ENCODE measurements around the gene PRIM2.
"Not testable (repeated sequence)": the region's sequence is repeated elsewhere in the genome, so short reads cannot be mapped to it uniquely, and the experiment has no call there.

Gene PRIM2

DNA sequence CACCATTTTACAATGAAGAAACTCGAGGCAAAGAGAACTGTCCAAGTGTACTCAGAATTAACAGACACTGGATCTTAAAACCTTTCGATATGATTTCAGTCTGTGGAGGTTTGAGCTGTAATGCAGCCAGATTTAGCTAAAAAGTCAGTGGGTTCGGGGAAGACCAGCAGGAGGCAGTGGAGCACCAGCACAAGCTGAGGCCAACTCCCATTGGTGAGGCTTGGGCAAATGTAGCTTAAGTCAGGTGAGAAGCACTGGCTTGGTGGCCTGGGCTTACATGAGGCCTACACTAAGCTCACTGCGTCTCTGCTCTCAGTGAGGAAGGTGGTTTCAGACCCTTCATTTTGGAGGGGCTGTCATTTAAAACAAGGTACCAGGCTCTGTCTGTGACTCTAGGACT is 234.5 kb downstream of the PRIM2 start:
- not testable (repeated sequence) for H3K9ac ChIP-seq; H3K36me3 ChIP-seq (ENCODE audit: control insufficient read depth, insufficient read depth, low read length); H3K4me1 ChIP-seq; H3K9me3 ChIP-seq (ENCODE audit: control insufficient read depth, low read length); H2AFZ ChIP-seq; H3K4me2 ChIP-seq (ENCODE audit: low read length); H3K4me3 ChIP-seq (ENCODE audit: low read depth, low read length); H3K79me2 ChIP-seq; H3K27ac ChIP-seq; H3K27me3 ChIP-seq (ENCODE audit: control insufficient read depth, insufficient read depth, low read length)

DNA sequence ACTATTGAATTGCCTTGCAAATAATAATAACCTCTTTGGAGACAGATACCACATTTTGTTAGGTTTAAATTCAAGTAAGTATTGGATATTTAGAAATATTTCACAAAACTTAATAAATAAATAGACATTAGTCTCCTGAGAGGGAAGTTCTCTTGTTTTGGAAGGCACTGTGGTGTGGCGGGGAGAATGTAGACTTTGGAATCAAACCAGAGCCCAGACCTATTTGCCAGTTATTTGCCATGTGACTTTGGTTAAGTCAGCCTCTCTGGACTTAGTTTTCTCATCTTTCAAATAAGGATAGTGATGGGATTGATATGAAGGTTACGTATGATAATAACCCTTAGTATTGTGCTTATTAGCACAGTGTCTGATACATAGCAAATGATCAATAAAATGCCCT is 240.4 kb downstream of the PRIM2 start:
- H3K4me3 ChIP-seq (ENCODE audit: low read depth, low read length); H3K27me3 ChIP-seq (ENCODE audit: control insufficient read depth, insufficient read depth, low read length); H3K36me3 ChIP-seq (ENCODE audit: control insufficient read depth, insufficient read depth, low read length); H3K27ac ChIP-seq; H2AFZ ChIP-seq; H3K9ac ChIP-seq; H3K9me3 ChIP-seq (ENCODE audit: control insufficient read depth, low read length); H3K4me2 ChIP-seq (ENCODE audit: low read length); H3K79me2 ChIP-seq; H3K4me1 ChIP-seq: not testable (repeated sequence)

DNA sequence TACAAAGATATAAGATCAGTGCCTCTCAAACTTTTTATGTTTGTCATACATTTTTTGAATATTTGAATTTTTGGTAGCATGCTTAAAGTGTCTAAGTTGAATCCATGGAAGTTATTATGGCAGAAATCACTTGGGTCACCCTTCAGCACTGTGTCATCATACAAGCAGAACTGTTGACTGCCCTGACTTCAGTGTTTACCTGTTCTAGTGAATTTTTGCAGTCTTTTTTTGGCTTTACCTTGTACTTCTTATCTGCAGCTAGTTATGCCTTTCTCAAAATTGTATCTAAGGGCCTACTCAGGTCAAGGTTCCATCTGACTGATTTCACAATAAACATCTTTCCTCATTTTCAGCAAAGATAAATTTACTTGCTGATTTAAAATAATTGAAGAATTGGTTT is 241.7 kb downstream of the PRIM2 start:
- not testable (repeated sequence) for H3K9ac ChIP-seq; H2AFZ ChIP-seq; H3K27me3 ChIP-seq (ENCODE audit: control insufficient read depth, insufficient read depth, low read length); H3K9me3 ChIP-seq (ENCODE audit: control insufficient read depth, low read length); H3K4me1 ChIP-seq; H3K36me3 ChIP-seq (ENCODE audit: control insufficient read depth, insufficient read depth, low read length); H3K79me2 ChIP-seq; H3K27ac ChIP-seq; H3K4me2 ChIP-seq (ENCODE audit: low read length); H3K4me3 ChIP-seq (ENCODE audit: low read depth, low read length)

DNA sequence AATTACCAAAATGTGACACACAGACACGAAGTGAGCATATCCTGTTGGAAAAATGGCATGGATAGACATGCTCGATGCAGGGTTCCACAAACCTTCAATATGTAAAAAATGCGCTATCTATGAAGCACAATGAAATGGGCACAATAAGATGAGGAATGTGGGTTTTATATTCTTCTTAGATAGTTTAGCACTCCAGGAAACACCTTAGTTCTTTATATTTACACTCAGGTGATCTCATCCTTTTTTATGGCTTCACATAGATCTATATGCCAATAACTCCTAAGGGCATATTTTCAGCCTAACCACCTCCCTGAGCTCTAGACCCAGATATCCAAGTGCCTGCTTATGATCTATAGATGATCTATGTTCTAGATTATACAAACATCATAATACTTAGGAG is 244.8 kb downstream of the PRIM2 start:
- not testable (repeated sequence) for H3K79me2 ChIP-seq; H3K9me3 ChIP-seq (ENCODE audit: control insufficient read depth, low read length); H3K9ac ChIP-seq; H3K27me3 ChIP-seq (ENCODE audit: control insufficient read depth, insufficient read depth, low read length); H3K36me3 ChIP-seq (ENCODE audit: control insufficient read depth, insufficient read depth, low read length); H3K4me1 ChIP-seq; H2AFZ ChIP-seq; H3K4me2 ChIP-seq (ENCODE audit: low read length); H3K4me3 ChIP-seq (ENCODE audit: low read depth, low read length); H3K27ac ChIP-seq

DNA sequence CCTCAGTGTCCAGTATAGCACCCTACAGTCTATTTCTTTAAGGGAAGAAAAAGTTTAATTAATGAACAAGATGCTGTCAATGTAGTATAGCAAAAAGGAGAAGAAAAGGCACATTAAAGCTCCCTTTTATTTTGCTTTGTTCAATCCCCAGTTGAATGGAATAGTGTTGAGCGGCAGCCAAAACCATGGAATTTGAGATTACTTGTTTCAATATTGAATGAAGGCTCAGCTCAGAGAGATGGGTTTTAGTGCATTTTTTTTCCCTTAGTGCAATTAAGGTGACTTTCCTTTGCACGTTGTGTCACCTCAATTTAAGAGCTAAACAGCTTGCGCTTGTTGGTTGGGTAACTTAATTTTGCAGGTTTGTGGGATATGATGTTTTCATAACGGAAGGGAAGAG is 254.7 kb downstream of the PRIM2 start:
- H3K9me3 ChIP-seq (ENCODE audit: control insufficient read depth, low read length); H3K4me2 ChIP-seq (ENCODE audit: low read length); H3K27me3 ChIP-seq (ENCODE audit: control insufficient read depth, insufficient read depth, low read length); H3K4me3 ChIP-seq (ENCODE audit: low read depth, low read length); H3K27ac ChIP-seq; H3K4me1 ChIP-seq; H3K9ac ChIP-seq; H2AFZ ChIP-seq; H3K79me2 ChIP-seq; H3K36me3 ChIP-seq (ENCODE audit: control insufficient read depth, insufficient read depth, low read length): not testable (repeated sequence)

DNA sequence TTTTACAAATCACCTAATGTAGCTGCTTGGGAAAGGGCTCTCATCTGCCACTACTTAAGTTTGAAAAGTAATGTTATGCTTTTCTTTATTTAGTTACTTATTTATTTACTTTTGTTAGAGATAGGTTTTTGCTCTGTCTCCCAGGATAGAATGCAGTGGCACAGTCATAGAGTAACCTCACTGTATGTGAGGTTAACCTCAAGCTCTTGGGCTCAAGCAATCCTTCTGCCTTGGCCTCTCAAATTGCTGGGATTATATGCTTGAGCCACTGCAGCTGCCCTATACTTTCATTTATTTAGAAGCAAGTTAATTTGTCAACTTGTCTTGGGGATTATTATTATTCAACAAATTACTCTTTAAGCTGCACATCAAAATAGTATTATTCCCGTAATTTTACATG is 255.4 kb downstream of the PRIM2 start:
- not testable (repeated sequence) for H3K9me3 ChIP-seq (ENCODE audit: control insufficient read depth, low read length); H3K79me2 ChIP-seq; H3K4me3 ChIP-seq (ENCODE audit: low read depth, low read length); H3K9ac ChIP-seq; H3K27ac ChIP-seq; H3K27me3 ChIP-seq (ENCODE audit: control insufficient read depth, insufficient read depth, low read length); H2AFZ ChIP-seq; H3K4me2 ChIP-seq (ENCODE audit: low read length); H3K36me3 ChIP-seq (ENCODE audit: control insufficient read depth, insufficient read depth, low read length); H3K4me1 ChIP-seq

DNA sequence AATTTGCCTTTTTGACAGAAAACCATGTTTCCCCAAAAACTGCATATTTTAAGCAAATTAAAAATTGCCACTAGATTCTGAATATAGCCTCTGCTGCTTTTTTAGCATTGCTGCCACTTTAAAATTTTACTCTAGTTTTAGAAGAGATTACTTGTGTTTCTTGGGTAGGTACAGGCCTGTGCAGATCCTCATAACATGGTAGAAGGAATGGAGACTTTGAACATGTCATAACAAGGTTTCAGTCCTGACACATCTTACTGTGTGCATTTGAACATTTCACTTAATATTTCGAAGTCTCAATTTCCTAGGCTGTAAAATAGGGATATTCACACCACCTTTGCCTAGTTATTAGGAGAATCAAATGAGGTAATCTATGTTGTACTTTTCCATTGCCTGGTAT is 259.6 kb downstream of the PRIM2 start:
- H3K36me3 ChIP-seq (ENCODE audit: control insufficient read depth, insufficient read depth, low read length); H3K79me2 ChIP-seq; H2AFZ ChIP-seq: not testable (repeated sequence)

DNA sequence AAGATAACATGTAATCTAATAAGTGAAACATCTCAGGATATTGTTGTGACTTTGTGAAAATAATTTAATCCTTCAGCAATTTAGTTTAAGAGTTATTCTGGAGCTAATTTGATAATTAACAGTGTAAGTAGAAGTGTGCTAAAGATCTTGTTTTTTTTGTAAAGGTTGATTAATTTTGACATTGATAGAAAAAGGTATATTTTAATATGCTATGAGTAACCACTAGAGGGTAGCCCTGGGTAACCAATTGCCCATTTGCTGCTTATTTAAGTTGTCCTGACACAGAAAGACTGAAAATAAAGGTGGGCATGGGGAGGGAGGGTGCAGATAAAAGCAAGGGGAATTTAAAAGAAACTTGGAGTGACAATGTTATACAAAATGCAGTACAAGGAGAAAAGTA is 262.1 kb downstream of the PRIM2 start:
- H2AFZ ChIP-seq; H3K9me3 ChIP-seq (ENCODE audit: control insufficient read depth, low read length); H3K4me2 ChIP-seq (ENCODE audit: low read length); H3K4me3 ChIP-seq (ENCODE audit: low read depth, low read length); H3K27me3 ChIP-seq (ENCODE audit: control insufficient read depth, insufficient read depth, low read length); H3K9ac ChIP-seq; H3K79me2 ChIP-seq; H3K36me3 ChIP-seq (ENCODE audit: control insufficient read depth, insufficient read depth, low read length); H3K4me1 ChIP-seq; H3K27ac ChIP-seq: not testable (repeated sequence)

More for the DNA sequence above, 259.6 kb downstream of the PRIM2 start:
- H3K27ac ChIP-seq; H3K9ac ChIP-seq; H3K4me3 ChIP-seq (ENCODE audit: low read depth, low read length); H3K4me2 ChIP-seq (ENCODE audit: low read length); H3K4me1 ChIP-seq; H3K27me3 ChIP-seq (ENCODE audit: control insufficient read depth, insufficient read depth, low read length); H3K9me3 ChIP-seq (ENCODE audit: control insufficient read depth, low read length): not testable (repeated sequence)

DNA sequence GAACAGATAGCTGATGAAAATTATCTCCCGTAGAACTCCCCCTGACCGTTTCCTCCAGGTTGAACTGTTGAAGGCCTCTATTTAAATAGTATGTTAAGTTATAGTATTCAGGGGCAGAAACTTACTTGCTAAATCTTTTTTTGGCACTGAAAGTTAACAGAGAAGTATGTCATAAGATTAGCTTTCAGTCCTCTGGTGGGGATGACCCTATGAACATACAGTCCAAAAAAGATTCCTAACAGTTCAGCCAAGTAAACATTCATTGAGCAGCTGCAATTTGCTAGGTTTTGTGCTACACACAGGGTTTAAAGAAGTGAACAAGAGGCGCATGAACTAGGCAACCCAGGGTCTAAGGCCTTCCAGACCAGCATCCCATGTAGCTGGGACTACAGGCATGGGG is 264.2 kb downstream of the PRIM2 start:
- not testable (repeated sequence) for H2AFZ ChIP-seq; H3K4me1 ChIP-seq; H3K4me3 ChIP-seq (ENCODE audit: low read depth, low read length); H3K27ac ChIP-seq; H3K79me2 ChIP-seq; H3K27me3 ChIP-seq (ENCODE audit: control insufficient read depth, insufficient read depth, low read length); H3K9me3 ChIP-seq (ENCODE audit: control insufficient read depth, low read length); H3K4me2 ChIP-seq (ENCODE audit: low read length); H3K9ac ChIP-seq; H3K36me3 ChIP-seq (ENCODE audit: control insufficient read depth, insufficient read depth, low read length)

DNA sequence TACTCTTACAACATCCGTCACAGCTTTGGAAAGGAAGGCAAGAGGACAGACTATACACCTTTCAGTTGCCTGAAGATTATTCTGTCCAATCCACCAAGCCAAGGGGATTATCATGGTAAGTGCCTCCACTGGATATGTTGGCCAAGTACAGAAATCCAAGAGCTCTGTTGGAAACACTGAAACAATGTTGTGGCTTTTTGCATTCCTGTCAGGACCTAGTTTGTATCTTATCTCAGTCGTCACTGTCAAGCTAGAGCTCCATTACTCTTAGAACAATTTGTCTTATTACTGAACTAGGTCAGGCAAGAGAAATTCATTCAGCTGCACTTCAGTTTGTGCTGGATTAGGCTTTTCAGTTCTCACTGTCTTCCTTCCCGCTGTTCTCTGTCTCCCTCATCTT is 283.7 kb downstream of the PRIM2 start:
- H3K27ac ChIP-seq; H3K9ac ChIP-seq; H3K9me3 ChIP-seq (ENCODE audit: control insufficient read depth, low read length); H3K27me3 ChIP-seq (ENCODE audit: control insufficient read depth, insufficient read depth, low read length); H2AFZ ChIP-seq; H3K4me1 ChIP-seq; H3K4me3 ChIP-seq (ENCODE audit: low read depth, low read length); H3K79me2 ChIP-seq; H3K4me2 ChIP-seq (ENCODE audit: low read length); H3K36me3 ChIP-seq (ENCODE audit: control insufficient read depth, insufficient read depth, low read length): not testable (repeated sequence)

DNA sequence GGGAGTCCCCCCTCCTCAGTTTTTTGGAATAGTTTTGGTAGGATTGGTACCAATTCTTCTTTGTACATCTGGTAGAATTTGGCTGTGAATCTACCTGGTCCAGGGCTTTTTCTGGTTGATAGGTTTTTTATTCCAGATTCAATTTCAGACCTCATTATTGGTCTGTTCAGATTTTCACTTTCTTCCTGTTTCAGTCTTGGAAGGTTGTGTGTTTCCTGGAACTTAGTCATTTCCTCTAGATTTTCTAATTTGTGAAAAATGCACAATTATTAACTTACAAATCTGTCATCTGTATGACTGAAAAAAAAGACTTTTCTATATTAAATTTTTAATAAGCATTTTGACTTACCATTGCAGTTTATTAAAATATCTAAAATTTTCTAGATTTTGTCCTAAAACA is 287.9 kb downstream of the PRIM2 start:
- H3K9ac ChIP-seq: not testable (repeated sequence)

DNA sequence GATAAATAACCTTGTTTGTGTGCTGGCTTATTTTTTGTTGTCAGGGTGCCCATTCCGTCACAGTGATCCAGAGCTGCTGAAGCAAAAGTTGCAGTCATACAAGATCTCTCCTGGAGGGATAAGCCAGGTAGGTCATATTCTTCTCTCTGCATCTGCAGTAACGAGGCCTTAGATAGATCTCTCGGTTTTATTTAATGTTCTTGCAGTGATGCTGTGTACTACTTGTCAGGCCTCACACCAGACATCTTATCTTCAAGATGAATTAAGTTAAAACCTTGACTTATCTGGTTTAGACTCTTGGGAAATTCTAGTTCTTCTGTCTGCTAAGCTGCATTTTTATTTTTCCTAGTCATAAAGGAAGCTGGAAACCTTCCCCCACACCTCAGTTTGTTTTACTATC is 288.9 kb downstream of the PRIM2 start:
- H2AFZ ChIP-seq; H3K4me1 ChIP-seq; H3K79me2 ChIP-seq; H3K36me3 ChIP-seq (ENCODE audit: control insufficient read depth, insufficient read depth, low read length); H3K9ac ChIP-seq; H3K4me3 ChIP-seq (ENCODE audit: low read depth, low read length); H3K27ac ChIP-seq; H3K27me3 ChIP-seq (ENCODE audit: control insufficient read depth, insufficient read depth, low read length); H3K4me2 ChIP-seq (ENCODE audit: low read length); H3K9me3 ChIP-seq (ENCODE audit: control insufficient read depth, low read length): not testable (repeated sequence)

More for the DNA sequence above, 287.9 kb downstream of the PRIM2 start:
- not testable (repeated sequence) for H3K27ac ChIP-seq; H3K27me3 ChIP-seq (ENCODE audit: control insufficient read depth, insufficient read depth, low read length); H3K4me2 ChIP-seq (ENCODE audit: low read length); H2AFZ ChIP-seq; H3K4me1 ChIP-seq; H3K9me3 ChIP-seq (ENCODE audit: control insufficient read depth, low read length); H3K79me2 ChIP-seq; H3K4me3 ChIP-seq (ENCODE audit: low read depth, low read length); H3K36me3 ChIP-seq (ENCODE audit: control insufficient read depth, insufficient read depth, low read length)

Measured in parathyroid adenoma (tissue), 2 donors.